GM23338 (cell line): ENCODE measurements around the gene MDN1. TPM values are rescaled to one million over a fixed set of nuclear protein-coding genes. Genes with fewer than 3 reads are reported as not detected.

Experiments used
- ATAC-seq: fragments of 200-7000 bp; cut with Tn5 transposase; 3 replicates; pipeline ENCODE4 v1.9.1; 2020
- DNase-seq: peaks from one replicate; pipeline ENCODE4 v3.0.0-alpha.2; 2015; ENCODE audit warnings: low spot score
- H2AFZ ChIP-seq: fragments of 200-600 bp; sonication (generic); 2 replicates; pipeline ENCODE4 v1.8.0; 2016; ENCODE audit warnings: antibody characterized with exemption, mild to moderate bottlenecking, moderate library complexity
- H3F3A ChIP-seq: fragments of 200-600 bp; sonication (generic); replicated peaks from 2 replicates; pipeline ENCODE4 v1.8.0; 2017; ENCODE audit warnings: antibody characterized with exemption, mixed run types, low read depth
- H3K27ac ChIP-seq: fragments of 200-600 bp; sonication (generic); 2 replicates; pipeline ENCODE4 v1.6.1; 2016; ENCODE audit warnings: low read depth
- H3K27me3 ChIP-seq: fragments of 200-600 bp; sonication (generic); 2 replicates; pipeline ENCODE4 v1.8.0; 2016; ENCODE audit warnings: mild to moderate bottlenecking, mixed run types, moderate library complexity; ENCODE audit not compliant: insufficient read depth
- H3K36me3 ChIP-seq: fragments of 200-600 bp; sonication (generic); 2 replicates; pipeline ENCODE4 v1.8.0; 2016; ENCODE audit warnings: mild to moderate bottlenecking; ENCODE audit not compliant: insufficient read depth
- H3K4me1 ChIP-seq: fragments of 200-600 bp; sonication (generic); 2 replicates; pipeline ENCODE4 v1.8.0; 2016; ENCODE audit warnings: mild to moderate bottlenecking, moderate library complexity; ENCODE audit not compliant: insufficient read depth
- H3K4me2 ChIP-seq: fragments of 200-600 bp; sonication (generic); 2 replicates; pipeline ENCODE4 v1.7.1; 2017; ENCODE audit warnings: mixed run types
- H3K4me3 ChIP-seq: fragments of 200-600 bp; sonication (generic); 2 replicates; pipeline ENCODE4 v1.6.1; 2016; ENCODE audit warnings: mixed run types
- H3K79me2 ChIP-seq: fragments of 200-600 bp; sonication (generic); replicated peaks from 2 replicates; pipeline ENCODE4 v1.8.0; 2017; ENCODE audit warnings: mild to moderate bottlenecking; ENCODE audit not compliant: insufficient read depth
- H3K9me2 ChIP-seq: fragments of 200-600 bp; sonication (generic); 2 replicates; pipeline ENCODE4 v1.8.0; 2017; ENCODE audit not compliant: insufficient read depth
- H4K20me1 ChIP-seq: fragments of 200-600 bp; sonication (generic); replicated peaks from 2 replicates; pipeline ENCODE4 v1.8.0; 2017; ENCODE audit warnings: mild to moderate bottlenecking; ENCODE audit not compliant: insufficient read depth
- H3K27ac Mint-ChIP-seq: 2 replicates; pipeline ENCODE4 v1.8.0; 2020; ENCODE audit warnings: inconsistent platforms, mild to moderate bottlenecking, moderate library complexity, mixed read lengths
- H3K27me3 Mint-ChIP-seq: 3 replicates; pipeline ENCODE4 v1.8.0; 2022; ENCODE audit warnings: low read depth, mild to moderate bottlenecking, moderate library complexity, mixed read lengths, inconsistent platforms; ENCODE audit not compliant: insufficient read depth, poor library complexity
- H3K36me3 Mint-ChIP-seq: 3 replicates; pipeline ENCODE4 v1.8.0; 2021; ENCODE audit warnings: low read depth, mild to moderate bottlenecking, inconsistent platforms, moderate library complexity, mixed read lengths
- H3K4me1 Mint-ChIP-seq: 3 replicates; pipeline ENCODE4 v1.8.0; 2020; ENCODE audit warnings: mild to moderate bottlenecking, inconsistent platforms, mixed read lengths
- H3K4me3 Mint-ChIP-seq: 3 replicates; pipeline ENCODE4 v1.8.0; 2021; ENCODE audit warnings: moderate library complexity, mild to moderate bottlenecking, inconsistent platforms, mixed read lengths
- H3K9me3 Mint-ChIP-seq: 3 replicates; pipeline ENCODE4 v1.8.0; 2020; ENCODE audit warnings: moderate library complexity, mild to moderate bottlenecking, inconsistent platforms, mixed read lengths
- CREB1 ChIP-seq: fragments of 250-450 bp; sonication (Bioruptor Pico); IDR thresholded peaks from 2 replicates; pipeline ENCODE4 v1.5.0; 2020; ENCODE audit warnings: low read depth, mild to moderate bottlenecking, moderate library complexity
- ETS1 ChIP-seq: IDR thresholded peaks from 2 replicates; pipeline ENCODE4 v1.6.1; 2016; ENCODE audit warnings: antibody characterized with exemption
- EZH2 ChIP-seq: fragments of 200-600 bp; sonication (generic); IDR thresholded peaks from one replicate; pipeline ENCODE4 v1.8.0; 2017; ENCODE audit warnings: antibody characterized with exemption, mild to moderate bottlenecking, low read depth; ENCODE audit not compliant: unreplicated experiment
- EZH2phosphoT487 ChIP-seq: fragments of 200-600 bp; sonication (generic); IDR thresholded peaks from one replicate; pipeline ENCODE4 v1.8.1; 2018; ENCODE audit warnings: antibody characterized with exemption; ENCODE audit not compliant: unreplicated experiment
- JUNB ChIP-seq: IDR thresholded peaks from one replicate; pipeline ENCODE4 v1.6.1; 2016; ENCODE audit warnings: antibody characterized with exemption; ENCODE audit not compliant: unreplicated experiment
- NANOG ChIP-seq: IDR thresholded peaks from 2 replicates; pipeline ENCODE4 v1.6.1; 2016; ENCODE audit warnings: antibody characterized with exemption, borderline replicate concordance
- POLR2AphosphoS5 ChIP-seq: IDR thresholded peaks from 2 replicates; pipeline ENCODE4 v1.6.1; 2016; ENCODE audit warnings: antibody characterized with exemption, low read depth
- STAT1 ChIP-seq: IDR thresholded peaks from one replicate; pipeline ENCODE4 v1.6.1; 2016; ENCODE audit warnings: antibody characterized with exemption; ENCODE audit not compliant: unreplicated experiment
- ZNF114 ChIP-seq: fragments of 250-450 bp; sonication (Bioruptor Pico); IDR thresholded peaks from 2 replicates; pipeline ENCODE4 v1.5.0; 2020; ENCODE audit warnings: mild to moderate bottlenecking, moderate library complexity
- ZNF331 ChIP-seq: fragments of 250-450 bp; sonication (Bioruptor Pico); IDR thresholded peaks from 2 replicates; pipeline ENCODE4 v1.5.0; 2020; ENCODE audit warnings: low read depth, mild to moderate bottlenecking, moderate library complexity
- polyA plus RNA-seq: library from polyadenylated mRNA; unstranded; fragments of >200 nt; fragmentation: Nextera tagmentation; extraction: Ambion mirVana; gene quantifications from 2 replicates; pipeline ENCODE4 v1.2.1, GENCODE V29; 2016
- total RNA-seq: library from RNA; depleted of rRNA; stranded (reverse); fragments of >200 nt; shearing (Covaris generic); gene quantifications from 2 replicates; pipeline ENCODE4 v1.2.3, GENCODE V29; 2014
- TF ChIP-seq, protein P1 (sequence below), 2 experiments: fragments of 200-600 bp in 1 of 2; sonication (generic) in 1 of 2; conservative IDR thresholded peaks; 2 replicates each; pipeline versions ENCODE4 v1.5.1 to v1.6.1; 2016 to 2017; ENCODE audit warnings: antibody characterized with exemption in 2 of 2, low read depth in 2 of 2, mild to moderate bottlenecking in 2 of 2, moderate library complexity in 1 of 2
- TF ChIP-seq, protein P2 (sequence below): fragments of 250-450 bp; sonication (Bioruptor Pico); IDR thresholded peaks from 2 replicates; pipeline ENCODE4 v1.5.0; 2020; ENCODE audit warnings: mild to moderate bottlenecking, moderate library complexity
- TF ChIP-seq, protein P3 (sequence below): IDR thresholded peaks from one replicate; pipeline ENCODE4 v1.6.1; 2018; ENCODE audit warnings: antibody characterized with exemption; ENCODE audit not compliant: unreplicated experiment

MDN1 gene
- total and polyA plus RNA-seq, 2 experiments from 2014 or later, result 165 to 217 TPM

- Histone ChIP-seq H3K9me2 (no peaks in the 10 kb centered on the region), H2AFZ (no peak overlapping the region), H3K27me3 (no peaks in the 10 kb centered on the region), H4K20me1 (peaks cover 19% of the 10 kb centered on the region), H3K79me2 (peaks cover 4% of the 10 kb centered on the region), H3K36me3 (peaks cover 76% of the 10 kb centered on the region), H3K4me3 (no peak overlapping the region), H3K4me1 (no peaks in the 10 kb centered on the region), H3K4me2 (no peak overlapping the region), H3K27ac (no peak overlapping the region), H3F3A (peaks cover 6% of the 10 kb centered on the region; the same call in 1 of the 2 replicates)
- no peaks in the 10 kb centered on the region for H3K4me1 Mint-ChIP-seq
- ATAC-seq (no peak), DNase-seq (no peak)
- TF ChIP-seq ZNF114 (CRISPR knock-in tag) (no peak), NANOG (no peak), EZH2phosphoT487 (no peak), JUNB (no peak), STAT1 (no peak), POLR2AphosphoS5 (no peak), ZNF331 (CRISPR knock-in tag) (no peak), EZH2 (no peak), CREB1 (CRISPR knock-in tag) (no peak), ETS1 (no peak)
- TF ChIP-seq, protein P1, sequence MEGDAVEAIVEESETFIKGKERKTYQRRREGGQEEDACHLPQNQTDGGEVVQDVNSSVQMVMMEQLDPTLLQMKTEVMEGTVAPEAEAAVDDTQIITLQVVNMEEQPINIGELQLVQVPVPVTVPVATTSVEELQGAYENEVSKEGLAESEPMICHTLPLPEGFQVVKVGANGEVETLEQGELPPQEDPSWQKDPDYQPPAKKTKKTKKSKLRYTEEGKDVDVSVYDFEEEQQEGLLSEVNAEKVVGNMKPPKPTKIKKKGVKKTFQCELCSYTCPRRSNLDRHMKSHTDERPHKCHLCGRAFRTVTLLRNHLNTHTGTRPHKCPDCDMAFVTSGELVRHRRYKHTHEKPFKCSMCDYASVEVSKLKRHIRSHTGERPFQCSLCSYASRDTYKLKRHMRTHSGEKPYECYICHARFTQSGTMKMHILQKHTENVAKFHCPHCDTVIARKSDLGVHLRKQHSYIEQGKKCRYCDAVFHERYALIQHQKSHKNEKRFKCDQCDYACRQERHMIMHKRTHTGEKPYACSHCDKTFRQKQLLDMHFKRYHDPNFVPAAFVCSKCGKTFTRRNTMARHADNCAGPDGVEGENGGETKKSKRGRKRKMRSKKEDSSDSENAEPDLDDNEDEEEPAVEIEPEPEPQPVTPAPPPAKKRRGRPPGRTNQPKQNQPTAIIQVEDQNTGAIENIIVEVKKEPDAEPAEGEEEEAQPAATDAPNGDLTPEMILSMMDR (conservative IDR thresholded peaks at IDR 0.05; ENCODE audit: low read depth in 2 of 2), result no peak
- TF ChIP-seq, protein P2, sequence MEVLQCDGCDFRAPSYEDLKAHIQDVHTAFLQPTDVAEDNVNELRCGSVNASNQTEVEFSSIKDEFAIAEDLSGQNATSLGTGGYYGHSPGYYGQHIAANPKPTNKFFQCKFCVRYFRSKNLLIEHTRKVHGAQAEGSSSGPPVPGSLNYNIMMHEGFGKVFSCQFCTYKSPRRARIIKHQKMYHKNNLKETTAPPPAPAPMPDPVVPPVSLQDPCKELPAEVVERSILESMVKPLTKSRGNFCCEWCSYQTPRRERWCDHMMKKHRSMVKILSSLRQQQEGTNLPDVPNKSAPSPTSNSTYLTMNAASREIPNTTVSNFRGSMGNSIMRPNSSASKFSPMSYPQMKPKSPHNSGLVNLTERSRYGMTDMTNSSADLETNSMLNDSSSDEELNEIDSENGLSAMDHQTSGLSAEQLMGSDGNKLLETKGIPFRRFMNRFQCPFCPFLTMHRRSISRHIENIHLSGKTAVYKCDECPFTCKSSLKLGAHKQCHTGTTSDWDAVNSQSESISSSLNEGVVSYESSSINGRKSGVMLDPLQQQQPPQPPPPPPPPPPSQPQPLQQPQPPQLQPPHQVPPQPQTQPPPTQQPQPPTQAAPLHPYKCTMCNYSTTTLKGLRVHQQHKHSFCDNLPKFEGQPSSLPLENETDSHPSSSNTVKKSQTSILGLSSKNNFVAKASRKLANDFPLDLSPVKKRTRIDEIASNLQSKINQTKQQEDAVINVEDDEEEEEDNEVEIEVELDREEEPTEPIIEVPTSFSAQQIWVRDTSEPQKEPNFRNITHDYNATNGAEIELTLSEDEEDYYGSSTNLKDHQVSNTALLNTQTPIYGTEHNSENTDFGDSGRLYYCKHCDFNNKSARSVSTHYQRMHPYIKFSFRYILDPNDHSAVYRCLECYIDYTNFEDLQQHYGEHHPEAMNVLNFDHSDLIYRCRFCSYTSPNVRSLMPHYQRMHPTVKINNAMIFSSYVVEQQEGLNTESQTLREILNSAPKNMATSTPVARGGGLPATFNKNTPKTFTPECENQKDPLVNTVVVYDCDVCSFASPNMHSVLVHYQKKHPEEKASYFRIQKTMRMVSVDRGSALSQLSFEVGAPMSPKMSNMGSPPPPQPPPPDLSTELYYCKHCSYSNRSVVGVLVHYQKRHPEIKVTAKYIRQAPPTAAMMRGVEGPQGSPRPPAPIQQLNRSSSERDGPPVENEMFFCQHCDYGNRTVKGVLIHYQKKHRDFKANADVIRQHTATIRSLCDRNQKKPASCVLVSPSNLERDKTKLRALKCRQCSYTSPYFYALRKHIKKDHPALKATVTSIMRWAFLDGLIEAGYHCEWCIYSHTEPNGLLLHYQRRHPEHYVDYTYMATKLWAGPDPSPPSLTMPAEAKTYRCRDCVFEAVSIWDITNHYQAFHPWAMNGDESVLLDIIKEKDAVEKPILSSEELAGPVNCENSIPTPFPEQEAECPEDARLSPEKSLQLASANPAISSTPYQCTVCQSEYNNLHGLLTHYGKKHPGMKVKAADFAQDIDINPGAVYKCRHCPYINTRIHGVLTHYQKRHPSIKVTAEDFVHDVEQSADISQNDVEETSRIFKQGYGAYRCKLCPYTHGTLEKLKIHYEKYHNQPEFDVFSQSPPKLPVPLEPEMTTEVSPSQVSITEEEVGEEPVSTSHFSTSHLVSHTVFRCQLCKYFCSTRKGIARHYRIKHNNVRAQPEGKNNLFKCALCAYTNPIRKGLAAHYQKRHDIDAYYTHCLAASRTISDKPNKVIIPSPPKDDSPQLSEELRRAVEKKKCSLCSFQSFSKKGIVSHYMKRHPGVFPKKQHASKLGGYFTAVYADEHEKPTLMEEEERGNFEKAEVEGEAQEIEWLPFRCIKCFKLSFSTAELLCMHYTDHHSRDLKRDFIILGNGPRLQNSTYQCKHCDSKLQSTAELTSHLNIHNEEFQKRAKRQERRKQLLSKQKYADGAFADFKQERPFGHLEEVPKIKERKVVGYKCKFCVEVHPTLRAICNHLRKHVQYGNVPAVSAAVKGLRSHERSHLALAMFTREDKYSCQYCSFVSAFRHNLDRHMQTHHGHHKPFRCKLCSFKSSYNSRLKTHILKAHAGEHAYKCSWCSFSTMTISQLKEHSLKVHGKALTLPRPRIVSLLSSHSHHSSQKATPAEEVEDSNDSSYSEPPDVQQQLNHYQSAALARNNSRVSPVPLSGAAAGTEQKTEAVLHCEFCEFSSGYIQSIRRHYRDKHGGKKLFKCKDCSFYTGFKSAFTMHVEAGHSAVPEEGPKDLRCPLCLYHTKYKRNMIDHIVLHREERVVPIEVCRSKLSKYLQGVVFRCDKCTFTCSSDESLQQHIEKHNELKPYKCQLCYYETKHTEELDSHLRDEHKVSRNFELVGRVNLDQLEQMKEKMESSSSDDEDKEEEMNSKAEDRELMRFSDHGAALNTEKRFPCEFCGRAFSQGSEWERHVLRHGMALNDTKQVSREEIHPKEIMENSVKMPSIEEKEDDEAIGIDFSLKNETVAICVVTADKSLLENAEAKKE, result no peak
- TF ChIP-seq, protein P3, sequence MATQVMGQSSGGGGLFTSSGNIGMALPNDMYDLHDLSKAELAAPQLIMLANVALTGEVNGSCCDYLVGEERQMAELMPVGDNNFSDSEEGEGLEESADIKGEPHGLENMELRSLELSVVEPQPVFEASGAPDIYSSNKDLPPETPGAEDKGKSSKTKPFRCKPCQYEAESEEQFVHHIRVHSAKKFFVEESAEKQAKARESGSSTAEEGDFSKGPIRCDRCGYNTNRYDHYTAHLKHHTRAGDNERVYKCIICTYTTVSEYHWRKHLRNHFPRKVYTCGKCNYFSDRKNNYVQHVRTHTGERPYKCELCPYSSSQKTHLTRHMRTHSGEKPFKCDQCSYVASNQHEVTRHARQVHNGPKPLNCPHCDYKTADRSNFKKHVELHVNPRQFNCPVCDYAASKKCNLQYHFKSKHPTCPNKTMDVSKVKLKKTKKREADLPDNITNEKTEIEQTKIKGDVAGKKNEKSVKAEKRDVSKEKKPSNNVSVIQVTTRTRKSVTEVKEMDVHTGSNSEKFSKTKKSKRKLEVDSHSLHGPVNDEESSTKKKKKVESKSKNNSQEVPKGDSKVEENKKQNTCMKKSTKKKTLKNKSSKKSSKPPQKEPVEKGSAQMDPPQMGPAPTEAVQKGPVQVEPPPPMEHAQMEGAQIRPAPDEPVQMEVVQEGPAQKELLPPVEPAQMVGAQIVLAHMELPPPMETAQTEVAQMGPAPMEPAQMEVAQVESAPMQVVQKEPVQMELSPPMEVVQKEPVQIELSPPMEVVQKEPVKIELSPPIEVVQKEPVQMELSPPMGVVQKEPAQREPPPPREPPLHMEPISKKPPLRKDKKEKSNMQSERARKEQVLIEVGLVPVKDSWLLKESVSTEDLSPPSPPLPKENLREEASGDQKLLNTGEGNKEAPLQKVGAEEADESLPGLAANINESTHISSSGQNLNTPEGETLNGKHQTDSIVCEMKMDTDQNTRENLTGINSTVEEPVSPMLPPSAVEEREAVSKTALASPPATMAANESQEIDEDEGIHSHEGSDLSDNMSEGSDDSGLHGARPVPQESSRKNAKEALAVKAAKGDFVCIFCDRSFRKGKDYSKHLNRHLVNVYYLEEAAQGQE, result no peak
- no peak overlapping the region for H3K27ac Mint-ChIP-seq
- peaks cover 88% of the 10 kb centered on the region for H3K36me3 Mint-ChIP-seq
- peaks cover 2% of the 10 kb centered on the region for H3K27me3 Mint-ChIP-seq
- H3K4me3 Mint-ChIP-seq, result no peak overlapping the region
- H3K9me3 Mint-ChIP-seq, result no peaks in the 10 kb centered on the region
Observed at GRCh38 chr6:89736893-89737292, 82.7 kb downstream of the MDN1 start.
